Measurements from ENCODE around the gene FBLN2. TPM values are rescaled to one million over a fixed set of nuclear protein-coding genes. Genes with fewer than 3 reads are reported as not detected.

Gene FBLN2
- total and polyA plus RNA-seq, 5 donors: 124 to 323 (median 257) TPM

- H3K27ac ChIP-seq (ENCODE audit: low read length): no peak overlapping the region
- intact Hi-C loops (cut with DNase I): no loop called here
- no peak overlapping the region for H3K4me3 ChIP-seq (ENCODE audit: low read length)
- 91% methylated on average over 27 of the region's 27 CpGs for WGBS
- H3K27me3 ChIP-seq (ENCODE audit: control insufficient read depth, insufficient read depth): no peaks in the 10 kb centered on the region
- DNase-seq (peak in 1 of 3 donors; percentile 60), ATAC-seq (no peak)
- H3K9me3 ChIP-seq (ENCODE audit: control insufficient read depth, low read length): no peaks in the 10 kb centered on the region
- H3K4me1 ChIP-seq (ENCODE audit: control insufficient read depth, insufficient read depth, low read length): no peaks in the 10 kb centered on the region
Observed at GRCh38 chr3:13628841-13629551, 80.1 kb downstream of the FBLN2 start.

- peak in 1 of 3 donors; percentile 40 for DNase-seq
- 90% methylated on average over 16 of the region's 16 CpGs for WGBS
- H3K4me3 ChIP-seq (ENCODE audit: low read length): no peak overlapping the region
- ATAC-seq: no peak
- H3K9me3 ChIP-seq (ENCODE audit: control insufficient read depth, low read length): no peaks in the 10 kb centered on the region
- no peaks in the 10 kb centered on the region for H3K4me1 ChIP-seq (ENCODE audit: control insufficient read depth, insufficient read depth, low read length)
- intact Hi-C loops (cut with DNase I): no loop called here
- no peaks in the 10 kb centered on the region for H3K27me3 ChIP-seq (ENCODE audit: control insufficient read depth, insufficient read depth)
- H3K27ac ChIP-seq (ENCODE audit: low read length): no peak overlapping the region
Observed at GRCh38 chr3:13629644-13630043, 80.7 kb downstream of the FBLN2 start.

GRCh38 chr3:13631256-13631655 lies 82.3 kb downstream of the FBLN2 start:
- Histone ChIP-seq H3K27me3 (ENCODE audit: control insufficient read depth, insufficient read depth) (no peaks in the 10 kb centered on the region), H3K4me1 (ENCODE audit: control insufficient read depth, insufficient read depth, low read length) (no peaks in the 10 kb centered on the region), H3K27ac (ENCODE audit: low read length) (no peak overlapping the region), H3K4me3 (ENCODE audit: low read length) (no peak overlapping the region), H3K9me3 (ENCODE audit: control insufficient read depth, low read length) (no peaks in the 10 kb centered on the region)
- DNase-seq (peak in 1 of 3 donors; percentile 62), ATAC-seq (no peak)
- whole genome bisulfite sequencing: 81% methylated on average over 13 of the region's 13 CpGs
- intact Hi-C loops (cut with DNase I): no loop called here

GRCh38 chr3:13633176-13633575 lies 84.3 kb downstream of the FBLN2 start:
- H3K27ac ChIP-seq (ENCODE audit: low read length): no peak overlapping the region
- ATAC-seq: no peak
- H3K4me3 ChIP-seq (ENCODE audit: low read length): no peak overlapping the region
- DNase-seq: peak in 1 of 3 donors; percentile 49
- no peaks in the 10 kb centered on the region for H3K4me1 ChIP-seq (ENCODE audit: control insufficient read depth, insufficient read depth, low read length)
- H3K27me3 ChIP-seq (ENCODE audit: control insufficient read depth, insufficient read depth): no peaks in the 10 kb centered on the region
- intact Hi-C loops (cut with DNase I): no loop called here
- no peaks in the 10 kb centered on the region for H3K9me3 ChIP-seq (ENCODE audit: control insufficient read depth, low read length)
- WGBS: 92% methylated on average over 13 of the region's 13 CpGs

- 68% methylated on average over 18 of the region's 18 CpGs for WGBS
- no peak for DNase-seq
- Histone ChIP-seq H3K27me3 (ENCODE audit: control insufficient read depth, insufficient read depth) (no peaks in the 10 kb centered on the region), H3K27ac (ENCODE audit: low read length) (no peak overlapping the region), H3K9me3 (ENCODE audit: control insufficient read depth, low read length) (no peaks in the 10 kb centered on the region), H3K4me1 (ENCODE audit: control insufficient read depth, insufficient read depth, low read length) (no peaks in the 10 kb centered on the region), H3K4me3 (ENCODE audit: low read length) (no peak overlapping the region)
- intact Hi-C loops (cut with DNase I): no loop called here
- ATAC-seq: peak in 1 of 2 donors; percentile 6
Observed at GRCh38 chr3:13634151-13634550, 85.2 kb downstream of the FBLN2 start.

- Histone ChIP-seq H3K4me1 (ENCODE audit: control insufficient read depth, insufficient read depth, low read length) (no peaks in the 10 kb centered on the region), H3K27me3 (ENCODE audit: control insufficient read depth, insufficient read depth) (no peaks in the 10 kb centered on the region), H3K27ac (ENCODE audit: low read length) (no peak overlapping the region), H3K9me3 (ENCODE audit: control insufficient read depth, low read length) (no peaks in the 10 kb centered on the region), H3K4me3 (ENCODE audit: low read length) (no peak overlapping the region)
- DNase-seq (no peak), ATAC-seq (no peak)
- 84% methylated on average over 10 of the region's 10 CpGs for WGBS
- intact Hi-C loops (cut with DNase I): no loop called here
Observed at GRCh38 chr3:13634615-13635014, 85.7 kb downstream of the FBLN2 start.

- DNase-seq: peak in 2 of 3 donors; percentile 26 to 37
- WGBS: 87% methylated on average over 14 of the region's 14 CpGs
- Histone ChIP-seq H3K4me1 (ENCODE audit: control insufficient read depth, insufficient read depth, low read length) (no peaks in the 10 kb centered on the region), H3K27ac (ENCODE audit: low read length) (no peak overlapping the region), H3K27me3 (ENCODE audit: control insufficient read depth, insufficient read depth) (no peaks in the 10 kb centered on the region), H3K4me3 (ENCODE audit: low read length) (no peak overlapping the region), H3K9me3 (ENCODE audit: control insufficient read depth, low read length) (no peaks in the 10 kb centered on the region)
- ATAC-seq: no peak
- intact Hi-C loops (cut with DNase I): no loop called here
Observed at GRCh38 chr3:13636186-13636585, 87.3 kb downstream of the FBLN2 start.

GRCh38 chr3:13636874-13637273 lies 87.9 kb downstream of the FBLN2 start:
- Histone ChIP-seq H3K9me3 (ENCODE audit: control insufficient read depth, low read length) (no peaks in the 10 kb centered on the region), H3K27me3 (ENCODE audit: control insufficient read depth, insufficient read depth) (no peaks in the 10 kb centered on the region), H3K4me1 (ENCODE audit: control insufficient read depth, insufficient read depth, low read length) (no peaks in the 10 kb centered on the region), H3K27ac (ENCODE audit: low read length) (no peak overlapping the region), H3K4me3 (ENCODE audit: low read length) (no peak overlapping the region)
- 71% methylated on average over 8 of the region's 8 CpGs for WGBS
- DNase-seq (peak in 2 of 3 donors; percentile 32 to 39), ATAC-seq (no peak)
- intact Hi-C loops (cut with DNase I): no loop called here

- intact Hi-C loops (cut with DNase I): no loop called here
- 75% methylated on average over 31 of the region's 31 CpGs for WGBS
- Histone ChIP-seq H3K4me1 (ENCODE audit: control insufficient read depth, insufficient read depth, low read length) (no peaks in the 10 kb centered on the region), H3K27me3 (ENCODE audit: control insufficient read depth, insufficient read depth) (no peaks in the 10 kb centered on the region), H3K9me3 (ENCODE audit: control insufficient read depth, low read length) (no peaks in the 10 kb centered on the region), H3K4me3 (ENCODE audit: low read length) (no peak overlapping the region), H3K27ac (ENCODE audit: low read length) (no peak overlapping the region)
- no peak for ATAC-seq
- peak in 2 of 3 donors; percentile 69 to 75 for DNase-seq
Observed at GRCh38 chr3:13637311-13637891, 88.5 kb downstream of the FBLN2 start.

GRCh38 chr3:13637953-13638352 lies 89.0 kb downstream of the FBLN2 start:
- DNase-seq (peak in 2 of 3 donors; percentile 22 to 48), ATAC-seq (no peak)
- H3K27ac ChIP-seq (ENCODE audit: low read length): no peak overlapping the region
- WGBS: 76% methylated on average over 12 of the region's 12 CpGs
- no peaks in the 10 kb centered on the region for H3K27me3 ChIP-seq (ENCODE audit: control insufficient read depth, insufficient read depth)
- H3K4me3 ChIP-seq (ENCODE audit: low read length): no peak overlapping the region
- H3K4me1 ChIP-seq (ENCODE audit: control insufficient read depth, insufficient read depth, low read length): no peaks in the 10 kb centered on the region
- no peaks in the 10 kb centered on the region for H3K9me3 ChIP-seq (ENCODE audit: control insufficient read depth, low read length)
- intact Hi-C loops (cut with DNase I): no loop called here

- Histone ChIP-seq H3K9me3 (ENCODE audit: control insufficient read depth, low read length) (no peaks in the 10 kb centered on the region), H3K27ac (ENCODE audit: low read length) (no peak overlapping the region), H3K27me3 (ENCODE audit: control insufficient read depth, insufficient read depth) (no peaks in the 10 kb centered on the region), H3K4me1 (ENCODE audit: control insufficient read depth, insufficient read depth, low read length) (no peaks in the 10 kb centered on the region), H3K4me3 (ENCODE audit: low read length) (no peak overlapping the region)
- WGBS: 68% methylated on average over 17 of the region's 17 CpGs
- intact Hi-C loops (cut with DNase I): no loop called here
- ATAC-seq: no peak
- peak in 1 of 3 donors; percentile 75 for DNase-seq
Observed at GRCh38 chr3:13638927-13639326, 90.0 kb downstream of the FBLN2 start.

Data from right cardiac atrium (tissue), 5 donors.